GM21529 (cell line): ENCODE results near the gene DDX43.
"Not testable (repeated sequence)": the region's sequence is repeated elsewhere in the genome, so short reads cannot be mapped to it uniquely, and the experiment has no call there.

Experiments used
- ATAC-seq: cut with Tn5 transposase; IDR thresholded peaks from one replicate; pipeline ENCODE4 v1.9.1; 2021; ENCODE audit not compliant: unreplicated experiment

Gene DDX43

DNA sequence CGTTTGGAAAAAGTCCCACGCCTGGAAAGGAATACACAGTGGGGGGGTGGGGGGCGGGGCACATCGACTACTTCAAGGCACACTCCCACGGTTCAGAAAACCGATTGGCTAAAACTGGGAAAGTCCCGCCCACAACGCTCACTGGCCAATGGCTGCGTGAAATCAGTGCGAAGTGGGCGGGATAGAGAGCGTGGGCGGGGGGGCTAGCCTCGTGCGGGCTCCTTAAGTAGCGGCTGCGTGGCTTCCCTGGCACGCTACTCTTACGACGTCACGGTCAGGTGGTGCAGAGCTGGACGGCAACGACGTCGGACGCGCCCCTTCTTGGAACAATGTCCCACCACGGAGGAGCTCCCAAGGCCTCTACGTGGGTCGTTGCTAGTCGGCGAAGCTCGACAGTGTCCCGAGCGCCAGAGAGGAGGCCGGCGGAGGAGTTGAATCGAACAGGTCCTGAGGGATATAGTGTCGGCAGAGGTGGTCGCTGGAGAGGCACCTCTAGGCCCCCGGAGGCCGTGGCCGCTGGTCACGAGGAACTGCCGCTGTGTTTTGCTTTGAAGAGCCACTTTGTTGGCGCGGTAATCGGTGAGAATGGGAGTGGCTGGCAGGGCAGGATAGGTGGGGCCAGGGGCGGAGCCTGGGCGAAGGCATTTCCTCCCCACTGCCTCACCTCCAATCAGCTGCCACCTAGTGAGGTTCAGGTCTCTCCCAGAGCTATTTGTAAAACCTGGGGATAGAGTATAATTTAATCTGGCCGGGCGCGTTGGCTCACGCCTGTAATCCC is at the start of gene DDX43:
TSS of gene DDX43 (plus strand) at position 252 of the 778 bp plus-strand sequence. CDS start at position 330, 78 bp downstream.
- ATAC-seq: no peak

DNA sequence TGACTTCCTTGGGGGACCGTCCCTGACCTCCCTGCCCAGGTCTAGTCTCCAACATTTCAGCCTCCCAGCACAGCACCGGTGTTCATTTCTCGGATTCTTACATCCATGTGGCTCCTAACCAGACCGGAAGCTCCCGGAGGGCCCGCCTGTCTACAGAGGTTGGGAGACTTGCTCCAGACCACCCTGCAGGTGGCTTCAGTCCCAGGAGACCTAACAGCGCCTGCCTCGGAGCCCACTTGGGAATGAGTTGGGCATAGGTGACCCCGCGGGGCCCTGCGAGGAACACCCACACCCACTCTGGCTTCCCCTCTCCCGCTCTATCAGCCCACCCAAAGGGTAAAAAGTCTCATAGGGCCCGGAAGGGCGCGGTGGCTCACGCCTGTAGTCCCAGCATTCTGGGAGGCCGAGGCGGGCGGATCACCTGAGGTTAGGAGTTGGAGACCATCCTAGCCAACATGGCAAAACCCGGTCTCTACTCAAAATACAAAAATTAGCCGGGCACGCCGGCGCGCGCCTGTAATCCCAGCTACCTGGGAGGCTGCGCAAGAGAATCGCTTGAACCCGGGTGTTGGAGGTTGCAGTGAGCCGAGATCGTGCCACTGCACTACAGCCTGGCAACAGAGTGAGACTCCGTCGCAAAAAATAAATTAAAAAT is 46.0 kb upstream of the DDX43 start:
- ATAC-seq: no peak

DNA sequence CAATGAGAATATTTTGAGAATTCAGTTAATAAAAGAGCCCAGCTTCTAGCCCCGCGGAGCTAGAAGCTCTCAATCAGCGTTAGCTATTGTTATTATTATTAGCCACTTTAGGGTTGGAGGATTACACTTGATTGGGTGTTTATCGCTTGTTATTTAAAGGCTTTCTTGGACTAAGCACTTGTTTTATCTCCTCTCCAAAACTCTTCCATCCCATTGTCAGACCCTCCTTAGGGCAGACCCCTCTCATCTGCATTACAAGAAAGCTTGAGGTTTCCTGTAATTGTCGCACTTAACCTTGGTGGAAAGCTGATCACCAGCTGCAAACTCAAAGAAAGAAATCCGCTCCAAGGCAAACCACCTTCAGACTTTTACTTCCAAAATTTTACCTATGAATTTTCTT is 45.3 kb upstream of the DDX43 start:
- no peak for ATAC-seq

DNA sequence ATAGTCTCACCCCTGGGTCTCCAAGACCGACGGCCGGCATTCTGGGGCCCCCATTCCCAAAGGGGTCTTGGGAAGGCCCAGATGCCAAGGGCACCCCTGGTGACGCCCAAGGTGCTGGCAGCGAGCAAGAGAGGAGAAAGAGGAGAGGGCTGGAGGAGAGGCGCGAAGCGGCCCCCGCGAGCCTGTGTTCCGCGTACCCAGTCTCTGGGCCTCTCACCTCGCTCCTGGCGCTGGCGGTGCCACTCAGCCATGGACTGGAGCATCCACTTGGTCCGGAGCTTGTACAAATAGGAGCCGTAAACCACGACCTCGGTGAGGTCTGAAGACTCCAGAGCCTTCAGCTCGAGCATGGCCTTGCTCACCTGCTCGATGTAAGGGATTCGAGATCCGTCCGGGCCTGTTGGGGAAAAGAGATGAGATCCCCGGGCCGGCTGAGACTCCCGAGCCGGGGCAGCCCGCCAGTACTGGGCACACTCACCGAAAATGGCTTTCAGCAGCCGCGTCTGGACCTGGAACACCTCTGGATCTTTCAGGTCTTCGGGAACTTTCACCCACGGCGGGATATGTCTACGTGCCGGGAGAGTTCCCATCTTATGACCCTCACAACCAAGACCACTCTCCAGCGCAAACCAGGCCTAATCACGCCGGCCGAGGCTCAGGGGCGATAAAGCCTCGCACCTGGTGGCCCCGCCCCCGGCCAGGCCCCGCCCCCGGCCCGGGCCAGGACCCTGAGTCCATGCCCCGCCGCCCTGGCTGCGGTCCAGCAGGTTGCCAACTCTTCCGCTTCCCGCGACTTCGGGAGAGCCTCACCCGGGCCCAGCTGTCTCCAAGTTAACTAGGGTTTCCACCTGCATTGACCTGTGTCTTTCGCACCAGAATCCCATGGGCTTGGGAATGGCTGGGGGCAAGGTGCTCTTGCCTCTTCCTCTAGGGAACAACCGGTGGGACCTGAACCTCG is 40.7 kb upstream of the DDX43 start, which contains the start of gene DPPA5:
TSS of gene DPPA5 (minus strand) at position 641 of the 958 bp plus-strand sequence. CDS start at position 590, 51 bp downstream.
- ATAC-seq: no peak

DNA sequence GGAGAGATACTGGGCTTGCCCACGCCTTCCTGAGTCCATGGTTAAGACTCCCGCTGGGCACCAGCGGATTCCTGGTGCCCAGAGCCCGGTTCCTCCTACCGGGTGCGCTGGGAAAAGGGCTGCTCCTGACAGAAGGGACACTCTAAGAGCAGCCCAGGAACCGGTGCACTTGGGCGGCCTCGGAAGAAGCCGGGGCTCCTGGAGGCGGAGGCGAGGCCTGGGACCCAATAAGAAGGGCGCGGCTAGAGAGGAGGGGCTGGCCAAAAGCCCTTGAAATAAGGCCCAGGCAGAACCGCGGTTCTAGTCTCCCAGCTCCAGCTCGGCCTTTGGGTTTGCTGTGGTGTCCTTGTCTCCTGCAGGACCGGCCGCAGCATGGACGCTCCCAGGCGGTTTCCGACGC is 32.3 kb upstream of the DDX43 start, which contains the start of gene KHDC3L:
TSS of gene KHDC3L (plus strand) at position 301 of the 400 bp plus-strand sequence. CDS start at position 373, 72 bp downstream.
- no peak for ATAC-seq

DNA sequence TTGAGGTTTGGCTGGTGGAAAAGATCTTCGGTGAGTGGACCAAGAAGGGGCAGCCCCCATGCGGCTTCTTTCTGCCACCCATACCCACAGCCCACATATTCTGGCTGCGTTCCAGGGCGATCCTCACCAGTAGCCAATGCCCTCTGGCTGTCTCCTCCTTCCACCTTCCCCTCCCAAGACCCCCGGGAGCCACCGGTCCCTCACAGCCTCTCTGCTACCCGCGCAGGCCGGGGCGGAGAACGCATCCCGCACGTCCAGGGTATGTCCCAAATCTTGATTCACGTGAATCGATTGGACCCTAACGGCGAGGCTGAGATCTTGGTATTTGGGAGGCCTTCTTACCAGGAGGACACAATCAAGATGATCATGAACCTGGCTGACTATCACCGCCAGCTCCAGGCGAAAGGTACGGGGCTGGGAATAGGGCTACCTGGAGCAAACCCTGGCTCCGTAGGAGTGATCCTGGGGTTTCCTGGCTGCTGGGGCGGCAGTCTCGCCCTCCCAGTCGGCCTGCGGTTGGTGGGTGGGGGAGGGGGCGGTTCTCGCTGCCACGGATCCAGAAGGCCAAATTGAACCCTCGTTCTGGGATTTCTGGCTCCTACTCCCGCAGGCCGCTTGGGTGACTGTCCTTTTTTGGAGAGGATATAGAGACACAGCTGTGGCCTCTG is 31.6 kb upstream of the DDX43 start:
- no peak for ATAC-seq

DNA sequence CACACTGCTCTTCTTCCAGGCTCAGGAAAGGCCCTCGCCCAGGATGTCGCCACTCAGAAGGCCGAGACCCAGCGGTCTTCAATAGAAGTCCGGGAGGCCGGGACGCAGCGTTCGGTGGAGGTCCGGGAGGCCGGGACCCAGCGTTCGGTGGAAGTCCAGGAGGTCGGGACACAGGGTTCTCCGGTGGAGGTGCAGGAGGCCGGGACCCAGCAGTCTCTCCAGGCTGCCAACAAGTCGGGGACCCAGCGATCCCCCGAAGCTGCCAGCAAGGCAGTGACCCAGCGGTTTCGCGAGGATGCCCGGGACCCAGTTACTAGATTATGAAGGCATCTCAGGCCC is 31.1 kb upstream of the DDX43 start:
- ATAC-seq: no peak

DNA sequence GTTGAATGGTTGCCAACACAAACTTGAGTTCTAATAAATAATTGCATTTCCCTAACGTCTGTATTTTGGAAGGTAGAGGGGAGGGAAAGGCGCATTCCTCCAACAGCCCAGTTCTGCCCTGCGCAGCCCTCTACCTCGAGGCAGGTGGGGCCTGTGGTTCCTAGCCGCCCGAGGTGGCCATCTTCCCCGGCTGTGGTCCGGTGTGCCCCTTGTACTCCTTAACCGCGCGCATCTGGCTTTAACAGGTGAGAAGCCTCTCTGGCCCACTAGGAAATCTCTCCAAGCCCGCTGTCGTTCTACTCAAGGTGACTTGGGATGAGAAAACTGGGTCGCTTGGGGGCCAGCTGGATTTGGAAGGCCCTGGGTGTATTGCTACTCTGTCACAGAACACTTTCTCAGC is 30.5 kb upstream of the DDX43 start:
- ATAC-seq: no peak

DNA sequence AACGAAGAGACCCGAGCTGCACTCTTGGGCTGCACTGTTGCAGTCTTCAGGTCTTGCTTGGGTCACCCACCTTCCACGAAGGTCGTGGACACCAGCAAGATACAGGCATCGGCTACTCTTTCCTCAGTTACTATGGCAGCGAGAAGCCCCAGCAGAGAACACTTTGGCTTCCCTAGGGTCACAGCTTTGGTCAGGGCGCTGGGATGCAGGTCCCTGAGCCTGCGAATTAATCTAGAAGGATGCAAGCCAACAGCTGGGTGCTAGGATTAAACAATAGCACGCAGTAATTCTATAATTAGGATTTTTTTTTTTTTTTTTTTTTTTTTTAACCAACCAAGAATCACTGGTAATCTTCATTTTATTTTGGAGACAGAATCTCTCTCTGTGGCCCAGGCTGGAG is 30.1 kb upstream of the DDX43 start:
- no peak for ATAC-seq

DNA sequence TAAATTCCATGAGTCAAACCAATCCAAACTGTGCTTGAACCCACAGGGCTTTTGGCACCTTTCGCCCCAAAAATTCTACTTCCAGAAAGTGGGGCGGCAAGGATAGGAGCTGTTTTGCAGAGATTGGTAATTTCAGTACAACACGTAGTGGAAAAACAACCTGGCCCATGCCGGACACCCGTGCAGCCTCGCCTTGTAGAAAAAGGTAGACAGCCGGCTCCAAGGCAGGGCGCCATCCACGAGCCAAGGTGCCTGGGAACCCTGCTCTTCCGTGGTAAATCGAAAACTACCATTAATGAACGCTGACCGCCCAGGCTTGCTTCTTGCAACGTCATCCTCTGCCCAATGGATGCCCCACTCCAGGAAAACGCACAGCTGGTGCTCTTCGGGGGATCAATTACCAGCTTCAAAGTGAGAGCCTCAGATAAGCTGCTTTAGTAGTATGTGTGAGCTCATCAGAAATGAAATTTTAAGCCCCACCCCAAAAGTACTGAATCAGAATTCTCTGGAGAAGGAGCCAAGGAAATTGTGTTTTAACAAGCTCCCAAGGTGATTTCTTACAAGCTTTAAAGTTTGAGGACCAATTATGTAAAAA is 26.8 kb upstream of the DDX43 start:
- ATAC-seq: no peak

DNA sequence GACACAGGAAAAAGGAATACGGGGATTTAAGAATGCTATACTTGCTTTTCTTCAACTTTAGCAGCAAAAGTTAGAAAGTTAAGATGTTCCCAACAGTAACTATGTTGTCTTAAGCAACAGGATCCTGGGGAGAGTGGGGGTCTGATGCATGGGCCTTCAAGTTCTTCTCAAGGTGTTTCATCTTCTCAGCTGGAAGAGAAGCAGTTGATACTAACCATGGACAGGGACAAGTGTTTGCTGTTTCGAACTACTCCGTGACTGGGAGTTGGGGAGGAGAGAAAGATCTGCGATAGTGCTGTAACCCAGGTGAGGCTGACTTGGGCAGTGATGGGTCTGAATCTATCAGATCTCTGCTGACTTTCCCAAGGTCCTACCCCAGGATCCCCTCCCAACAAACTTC is 26.0 kb upstream of the DDX43 start:
- no peak for ATAC-seq

DNA sequence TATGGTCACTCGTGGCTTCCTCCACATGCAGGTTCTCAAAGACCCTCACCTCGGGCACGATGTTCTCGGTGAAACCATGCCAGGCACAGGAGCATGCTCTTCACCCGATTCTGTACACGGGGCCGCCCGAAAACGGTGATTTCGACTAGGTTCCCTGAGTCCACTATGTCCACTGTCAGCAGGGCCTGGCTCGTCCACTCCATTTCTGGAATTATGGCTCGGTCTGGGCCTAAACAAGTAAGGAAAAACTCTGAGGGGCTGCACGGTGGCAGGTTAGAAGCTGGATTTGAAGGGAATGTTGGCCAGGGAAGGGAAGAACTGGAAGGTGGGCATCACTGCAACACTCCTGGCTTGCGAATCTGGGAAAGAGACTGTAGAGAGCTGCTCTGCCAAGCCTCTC is 25.5 kb upstream of the DDX43 start:
- ATAC-seq: no peak

DNA sequence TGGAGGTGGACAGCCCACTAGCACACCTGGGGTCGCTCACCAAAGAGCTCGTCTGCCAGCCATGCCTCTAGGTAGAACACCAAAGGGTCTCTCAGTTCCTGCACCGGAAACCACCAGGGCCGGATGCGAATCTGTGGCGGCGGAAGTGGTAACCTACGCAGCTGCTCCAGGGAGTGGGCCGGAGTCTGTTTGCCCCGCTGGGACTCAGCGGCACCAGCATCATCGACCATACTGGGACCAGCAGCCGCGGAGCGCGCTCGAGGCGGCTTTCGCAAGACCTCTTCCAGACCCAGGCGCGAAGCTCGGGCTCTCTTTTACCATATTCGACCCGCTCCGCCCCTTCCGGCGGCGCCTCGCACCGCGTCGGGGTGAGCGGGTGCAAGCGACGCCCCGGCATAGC is 25.1 kb upstream of the DDX43 start, which contains the start of gene OOEP:
TSS of gene OOEP (minus strand) at position 335 of the 400 bp plus-strand sequence. CDS start at position 230, 105 bp downstream.
- no peak for ATAC-seq

DNA sequence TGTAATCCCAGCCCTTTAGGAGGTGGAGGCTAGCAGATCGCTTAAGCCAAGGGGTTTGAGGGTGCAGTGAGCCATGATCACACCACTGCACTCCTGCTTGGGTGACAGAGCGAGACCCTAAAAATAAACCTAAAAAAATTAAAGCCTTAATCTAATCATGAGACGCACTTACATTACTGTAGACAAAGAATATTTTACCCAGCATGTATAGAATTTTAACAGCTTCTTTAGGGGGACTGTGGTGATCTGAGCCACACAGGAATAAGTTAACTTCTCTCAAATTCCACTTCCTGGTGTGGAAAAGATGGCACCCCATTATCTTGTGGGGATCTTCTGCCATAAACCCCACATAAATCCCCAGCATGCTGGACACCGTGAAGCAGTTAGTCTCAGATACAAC is 22.6 kb upstream of the DDX43 start:
- ATAC-seq: no peak

DNA sequence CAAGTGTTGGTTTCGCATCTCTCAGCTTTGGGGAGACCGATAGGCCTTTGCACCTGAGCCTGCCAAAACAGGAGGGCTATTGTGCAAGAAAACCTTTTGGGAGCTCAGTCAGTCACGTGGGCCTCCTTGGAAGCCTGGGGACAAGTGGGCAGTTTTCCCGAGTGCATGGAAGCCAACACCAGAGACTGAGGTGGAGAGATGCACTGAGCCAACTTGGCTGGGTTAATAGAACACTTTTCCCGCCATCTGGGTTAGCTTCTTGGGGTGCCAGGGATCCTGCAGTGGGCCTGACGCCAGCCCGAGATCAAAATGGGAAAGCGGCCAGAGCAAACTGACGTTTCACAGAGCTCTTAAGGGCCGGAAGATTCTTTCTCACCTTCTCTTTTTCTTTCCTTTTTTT is 22.1 kb upstream of the DDX43 start:
- no peak for ATAC-seq

DNA sequence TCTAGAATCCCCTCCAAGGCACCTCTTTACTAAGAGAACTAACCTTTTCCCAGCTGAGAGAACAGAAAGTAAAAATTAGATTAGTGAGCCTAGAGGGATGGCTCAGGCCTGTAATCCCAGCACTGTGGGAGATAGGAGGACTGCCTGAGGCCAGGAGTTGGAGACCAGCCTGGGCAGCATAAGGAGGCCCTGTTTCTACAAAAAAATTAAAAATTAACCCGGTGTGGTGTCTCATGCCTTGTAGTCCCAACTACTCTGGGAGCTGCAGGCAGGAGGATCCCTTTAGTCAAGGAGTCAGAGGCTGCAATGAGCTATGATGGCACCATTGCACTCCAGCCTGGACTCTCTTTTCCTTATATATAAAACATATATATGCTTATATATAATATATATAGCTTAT is 19.4 kb upstream of the DDX43 start:
- no peak for ATAC-seq

DNA sequence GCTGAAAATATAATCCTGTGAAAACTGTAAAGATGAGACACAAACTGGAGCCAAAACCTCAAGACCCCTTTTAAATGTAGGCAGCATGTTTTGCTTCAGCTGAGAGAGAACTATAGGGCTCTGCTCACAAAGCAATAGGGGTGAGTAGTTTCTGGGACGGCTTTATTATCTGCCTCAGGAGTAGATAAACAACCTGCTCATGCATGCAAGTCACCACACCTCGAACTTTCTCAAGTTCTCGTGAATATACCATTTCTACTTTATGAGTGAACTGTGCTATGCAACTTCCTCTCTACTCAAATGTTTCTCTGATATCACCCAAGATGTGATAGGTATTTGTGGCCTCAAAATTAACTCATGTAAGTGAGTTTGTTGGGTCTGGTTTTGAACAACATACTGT is 17.4 kb upstream of the DDX43 start:
- no peak for ATAC-seq

DNA sequence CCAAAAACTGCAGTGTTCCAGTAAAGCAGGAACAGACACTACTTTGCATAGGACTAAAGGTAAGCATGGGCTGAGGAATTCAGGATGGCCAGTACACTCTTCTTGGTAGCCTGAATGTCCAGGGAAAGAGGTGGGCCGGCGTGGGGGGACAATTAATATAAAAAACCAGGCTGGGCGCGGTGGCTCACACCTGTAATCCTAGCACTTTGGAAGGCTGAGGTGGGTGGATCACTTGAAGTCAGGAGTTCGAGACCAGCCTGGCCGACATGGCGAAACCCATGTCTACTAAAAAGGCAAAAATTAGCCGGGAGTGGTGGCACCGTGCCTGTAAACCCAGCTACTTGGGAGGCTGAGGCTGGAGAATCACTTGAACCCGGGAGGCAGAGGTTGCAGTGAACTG is 13.1 kb upstream of the DDX43 start:
- not testable (repeated sequence) for ATAC-seq

DNA sequence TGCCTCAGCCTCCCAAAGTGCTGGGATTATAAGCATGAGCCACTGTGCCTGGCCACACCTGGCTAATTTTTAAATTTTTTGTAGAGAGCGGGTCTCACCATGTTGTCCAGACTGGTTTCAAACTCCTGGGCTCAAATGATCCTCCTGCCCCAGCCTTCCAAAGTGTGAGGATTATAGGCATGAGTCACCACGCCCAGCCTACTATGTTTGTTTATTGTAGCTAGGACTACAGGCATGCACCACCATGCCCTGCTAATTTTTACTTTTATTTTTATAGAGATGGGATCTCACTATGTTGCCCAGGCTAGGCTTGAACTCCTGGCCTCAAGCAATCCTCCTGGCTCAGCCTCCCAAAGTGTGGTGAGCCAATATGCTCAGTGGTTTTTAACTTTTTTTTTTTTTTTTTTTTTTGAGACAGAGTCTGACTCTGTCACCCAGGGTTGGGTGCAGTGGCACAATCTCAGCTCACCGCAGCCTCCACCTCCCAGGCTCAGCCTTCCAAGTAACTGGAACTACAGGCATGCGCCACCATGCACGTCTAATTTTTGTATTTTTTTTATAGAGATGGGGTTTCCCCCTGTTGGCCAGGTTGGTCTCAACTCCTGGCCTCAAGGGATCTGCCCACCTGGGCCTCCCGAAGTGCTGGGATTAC is 12.0 kb upstream of the DDX43 start:
- no peak for ATAC-seq

DNA sequence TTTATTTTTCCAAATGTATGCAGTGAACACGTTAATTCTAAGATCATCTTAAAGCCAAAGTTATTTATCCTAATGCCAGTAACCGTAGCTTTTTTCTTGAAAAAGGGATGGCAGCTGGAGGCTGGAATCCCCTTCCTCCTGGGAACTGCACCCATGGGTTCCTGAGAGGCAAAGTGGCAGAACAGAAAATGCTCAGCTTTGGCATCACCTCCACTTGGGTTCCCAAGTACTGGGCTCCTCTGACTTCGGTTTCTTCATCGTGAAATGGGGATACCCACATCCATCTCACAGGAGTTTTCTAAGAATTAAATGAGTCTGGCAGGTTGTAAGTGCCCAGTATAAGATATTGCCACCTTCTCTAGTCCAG is 6.2 kb upstream of the DDX43 start:
- ATAC-seq: peak; percentile 24
